Natural killer cell (primary cell): ENCODE measurements around the gene MCOLN2. TPM values are rescaled to one million over a fixed set of nuclear protein-coding genes. Genes with fewer than 3 reads are reported as not detected.
A peak's percentile ranks its signal among the peaks of the same experiment; 100 is the strongest.

Experiments used
- ATAC-seq, 3 donors: fragments of 150-1000 bp in 2 of 3; fragments of 200-7000 bp in 1 of 3; cut with Tn5 transposase; 1 replicate in 1 of 3; 2 replicates in 2 of 3; pipeline ENCODE4 v1.10.0; 2021; ENCODE audit warnings: mild to moderate bottlenecking in 2 of 3, moderate library complexity in 2 of 3
- DNase-seq, 2 donors: peaks; one replicate each; pipeline versions ENCODE4 v3.0.0 to v3.0.0-alpha.2; 2013 to 2021; ENCODE audit warnings: mixed read lengths in 1 of 2
- H3K27ac ChIP-seq: one replicate; pipeline ENCODE4 v1.5.1; 2013; ENCODE audit warnings: mild to moderate bottlenecking, low read length
- H3K27me3 ChIP-seq: one replicate; pipeline ENCODE4 v1.6.1; 2013; ENCODE audit warnings: low read length; ENCODE audit not compliant: control insufficient read depth, insufficient read depth
- H3K36me3 ChIP-seq: one replicate; pipeline ENCODE4 v1.6.1; 2013; ENCODE audit warnings: low read length; ENCODE audit not compliant: control insufficient read depth, insufficient read depth
- H3K4me1 ChIP-seq: one replicate; pipeline ENCODE4 v1.6.1; 2013; ENCODE audit warnings: low read length; ENCODE audit not compliant: control insufficient read depth, insufficient read depth
- H3K4me3 ChIP-seq: one replicate; pipeline ENCODE4 v1.5.1; 2013; ENCODE audit warnings: low read length
- H3K9me3 ChIP-seq: one replicate; pipeline ENCODE4 v1.6.1; 2013; ENCODE audit warnings: low read length; ENCODE audit not compliant: control insufficient read depth, insufficient read depth
- H3K27ac Mint-ChIP-seq, 2 donors: one replicate each; pipeline ENCODE4 v1.8.0; 2022; ENCODE audit warnings: mild to moderate bottlenecking in 2 of 2, mixed read lengths in 2 of 2, moderate library complexity in 1 of 2
- H3K27me3 Mint-ChIP-seq, 2 donors: one replicate each; pipeline ENCODE4 v1.8.0; 2022; ENCODE audit warnings: low read depth in 2 of 2, mixed read lengths in 2 of 2
- H3K36me3 Mint-ChIP-seq: one replicate; pipeline ENCODE4 v1.8.0; 2022; ENCODE audit warnings: mixed read lengths
- H3K4me1 Mint-ChIP-seq, 2 donors: one replicate each; pipeline ENCODE4 v1.8.0; 2022; ENCODE audit warnings: mixed read lengths in 2 of 2
- H3K4me3 Mint-ChIP-seq: one replicate; pipeline ENCODE4 v1.8.0; 2022; ENCODE audit warnings: mild to moderate bottlenecking, moderate library complexity, mixed read lengths
- H3K9me3 Mint-ChIP-seq, 2 donors: one replicate each; pipeline ENCODE4 v1.8.0; 2022; ENCODE audit warnings: mixed read lengths in 2 of 2
- WGBS: methylation state at CpG from one replicate; pipeline ENCODE4 v1.1.7; 2013; ENCODE audit warnings: missing lambda C conversion rate; ENCODE audit not compliant: insufficient coverage; 5-methylcytosine and 5-hydroxymethylcytosine counted together
- intact Hi-C: fragments of 100-400 bp; cut with micrococcal nuclease; formaldehyde crosslinking; loops from one replicate; pipeline ENCODE4 v1.14.2; 2022
- total RNA-seq, 4 donors: library from RNA; stranded (reverse); fragments of 120-200 nt in 1 of 4; gene quantifications; one replicate each; pipeline versions ENCODE4 v1.2.3 to v1.2.4, GENCODE V29; 2013 to 2022
- TF ChIP-seq, protein P1 (sequence below): fragments of 200-600 bp; IDR thresholded peaks from one replicate; pipeline ENCODE4 v1.8.0; 2022; ENCODE audit warnings: antibody characterized with exemption

MCOLN2 gene
- total RNA-seq, 3 donors from 2014 or later (not counting 1 experiment from before 2014, with no cell fraction given) = 0.84 to 23.9 (median 3.8) TPM

DNA sequence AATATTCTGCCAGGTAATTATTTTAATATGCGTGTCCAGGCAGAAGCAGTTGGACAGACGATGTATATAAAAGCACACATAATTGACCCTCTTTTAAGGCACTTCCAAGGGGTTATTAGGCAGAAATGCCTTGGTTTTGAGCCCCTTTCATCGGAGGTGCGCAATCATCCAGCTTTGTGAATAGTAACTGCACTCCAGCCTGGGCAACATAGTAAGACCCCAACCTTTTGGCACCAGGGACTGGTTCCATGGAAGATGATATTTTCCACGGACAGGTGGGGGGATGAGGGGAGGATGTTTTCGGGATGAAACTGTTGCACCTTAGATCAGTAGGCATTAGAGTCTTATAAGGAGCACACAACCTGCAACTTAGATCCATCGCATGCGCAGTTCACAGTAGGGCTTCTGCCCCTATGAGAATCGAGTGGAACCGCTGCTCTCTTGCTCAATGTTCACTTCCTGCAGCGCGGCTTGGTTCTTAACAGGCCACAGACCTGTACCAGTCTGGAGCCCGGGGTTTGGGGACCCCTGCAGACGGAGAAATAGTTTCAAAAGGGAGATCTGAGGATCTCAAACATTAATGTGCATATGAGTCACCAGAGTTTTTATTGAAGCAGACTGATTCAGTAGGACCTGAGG, 1.8 kb upstream of the MCOLN2 start:
- H3K4me3 ChIP-seq = peak overlapping the region; percentile 42
- WGBS = 26% methylated on average over 14 of the region's 14 CpGs
- H3K27me3 Mint-ChIP-seq = peaks cover 42 to 59% of the 10 kb centered on the region in 2 donors
- H3K36me3 ChIP-seq = no peaks in the 10 kb centered on the region
- peaks cover 15% of the 10 kb centered on the region for H3K27me3 ChIP-seq
- no peak overlapping the region for H3K27ac ChIP-seq
- H3K27ac Mint-ChIP-seq = no peak overlapping the region
- no peaks in the 10 kb centered on the region for H3K9me3 Mint-ChIP-seq
- ATAC-seq = peak in 1 of 3 donors; percentile 24
- H3K4me1 ChIP-seq = peaks cover 27% of the 10 kb centered on the region
- H3K9me3 ChIP-seq = no peaks in the 10 kb centered on the region
- TF ChIP-seq, protein P1, sequence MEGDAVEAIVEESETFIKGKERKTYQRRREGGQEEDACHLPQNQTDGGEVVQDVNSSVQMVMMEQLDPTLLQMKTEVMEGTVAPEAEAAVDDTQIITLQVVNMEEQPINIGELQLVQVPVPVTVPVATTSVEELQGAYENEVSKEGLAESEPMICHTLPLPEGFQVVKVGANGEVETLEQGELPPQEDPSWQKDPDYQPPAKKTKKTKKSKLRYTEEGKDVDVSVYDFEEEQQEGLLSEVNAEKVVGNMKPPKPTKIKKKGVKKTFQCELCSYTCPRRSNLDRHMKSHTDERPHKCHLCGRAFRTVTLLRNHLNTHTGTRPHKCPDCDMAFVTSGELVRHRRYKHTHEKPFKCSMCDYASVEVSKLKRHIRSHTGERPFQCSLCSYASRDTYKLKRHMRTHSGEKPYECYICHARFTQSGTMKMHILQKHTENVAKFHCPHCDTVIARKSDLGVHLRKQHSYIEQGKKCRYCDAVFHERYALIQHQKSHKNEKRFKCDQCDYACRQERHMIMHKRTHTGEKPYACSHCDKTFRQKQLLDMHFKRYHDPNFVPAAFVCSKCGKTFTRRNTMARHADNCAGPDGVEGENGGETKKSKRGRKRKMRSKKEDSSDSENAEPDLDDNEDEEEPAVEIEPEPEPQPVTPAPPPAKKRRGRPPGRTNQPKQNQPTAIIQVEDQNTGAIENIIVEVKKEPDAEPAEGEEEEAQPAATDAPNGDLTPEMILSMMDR = no peak
- peak in 1 of 2 donors; percentile 80 for DNase-seq
- peak overlapping the region; percentile 85 for H3K4me3 Mint-ChIP-seq
- intact Hi-C loops = no loop called here
- no peaks in the 10 kb centered on the region for H3K36me3 Mint-ChIP-seq
- H3K4me1 Mint-ChIP-seq = peaks cover 10% of the 10 kb centered on the region in 2 donors

- no peaks in the 10 kb centered on the region for H3K9me3 ChIP-seq
- no peaks in the 10 kb centered on the region for H3K36me3 Mint-ChIP-seq
- no peaks in the 10 kb centered on the region for H3K9me3 Mint-ChIP-seq
- WGBS = 2% methylated on average over 58 of the region's 58 CpGs
- H3K27me3 ChIP-seq = peaks cover 15% of the 10 kb centered on the region
- ATAC-seq (peak in 1 of 3 donors; percentile 8), DNase-seq (peak in 1 of 2 donors; percentile 46)
- intact Hi-C loops = no loop called here
- H3K36me3 ChIP-seq = no peaks in the 10 kb centered on the region
- peak overlapping the region; percentile 85 for H3K4me3 Mint-ChIP-seq
- peak overlapping the region in 1 of 2 donors; percentile 36 for H3K27ac Mint-ChIP-seq
- peaks cover 27% of the 10 kb centered on the region for H3K4me1 ChIP-seq
- H3K4me1 Mint-ChIP-seq = peaks cover 10% of the 10 kb centered on the region in 2 donors
- H3K27me3 Mint-ChIP-seq = peaks cover 44 to 56% of the 10 kb centered on the region in 2 donors
- no peak overlapping the region for H3K27ac ChIP-seq
- peak overlapping the region; percentile 42 for H3K4me3 ChIP-seq
- TF ChIP-seq, protein P1 = no peak
Measured at GRCh38 chr1:84997667-84998600, 1.0 kb upstream of the MCOLN2 start.

- H3K4me1 Mint-ChIP-seq = peaks cover 10% of the 10 kb centered on the region in 2 donors
- intact Hi-C loops = no loop called here
- 55% methylated on average over 9 of the region's 10 CpGs for WGBS
- TF ChIP-seq, protein P1 = no peak
- H3K4me1 ChIP-seq = peaks cover 27% of the 10 kb centered on the region
- DNase-seq = peak in 1 of 2 donors; percentile 62
- peak overlapping the region; percentile 28 for H3K27ac ChIP-seq
- peak overlapping the region; percentile 55 for H3K4me3 ChIP-seq
- no peak for ATAC-seq
- no peaks in the 10 kb centered on the region for H3K9me3 Mint-ChIP-seq
- H3K36me3 ChIP-seq = no peaks in the 10 kb centered on the region
- no peak overlapping the region for H3K4me3 Mint-ChIP-seq
- no peaks in the 10 kb centered on the region for H3K36me3 Mint-ChIP-seq
- H3K27me3 ChIP-seq = peaks cover 15% of the 10 kb centered on the region
- no peak overlapping the region for H3K27ac Mint-ChIP-seq
- no peaks in the 10 kb centered on the region for H3K9me3 ChIP-seq
- peaks cover 34 to 40% of the 10 kb centered on the region in 2 donors for H3K27me3 Mint-ChIP-seq
Measured at GRCh38 chr1:84995484-84996334, 1.2 kb downstream of the MCOLN2 start.
